OCI-LY1 (cell line): ENCODE measurements around the gene CD4.
A peak's percentile ranks its signal among the peaks of the same experiment; 100 is the strongest.

Source experiments
- H2AFZ ChIP-seq: fragments of 200-600 bp; sonication (generic), shearing (Covaris generic); 2 replicates; pipeline ENCODE4 v1.6.0; 2014; ENCODE audit warnings: antibody characterized with exemption, mild to moderate bottlenecking, low read length
- H3F3A ChIP-seq: fragments of 200-600 bp; sonication (generic), shearing (Covaris generic); 2 replicates; pipeline ENCODE4 v1.6.0; 2014; ENCODE audit warnings: mild to moderate bottlenecking, antibody characterized with exemption, low read length, moderate library complexity; ENCODE audit not compliant: insufficient read depth
- H3K27ac ChIP-seq: fragments of 200-600 bp; sonication (generic); 2 replicates; pipeline ENCODE4 v1.5.1; 2014; ENCODE audit warnings: low read length, mixed run types, mild to moderate bottlenecking, low read depth; ENCODE audit not compliant: poor library complexity, severe bottlenecking
- H3K27me3 ChIP-seq: fragments of 200-600 bp; sonication (generic); 2 replicates; pipeline ENCODE4 v1.6.0; 2014; ENCODE audit warnings: antibody characterized with exemption, mild to moderate bottlenecking, low read length, moderate library complexity; ENCODE audit not compliant: insufficient read depth
- H3K36me3 ChIP-seq: fragments of 200-600 bp; sonication (generic); 2 replicates; pipeline ENCODE4 v1.6.1; 2014; ENCODE audit warnings: mild to moderate bottlenecking, antibody characterized with exemption, low read length, moderate library complexity, mixed read lengths; ENCODE audit not compliant: insufficient read depth
- H3K4me1 ChIP-seq: fragments of 200-600 bp; sonication (generic); 2 replicates; pipeline ENCODE4 v1.5.1; 2014; ENCODE audit warnings: mild to moderate bottlenecking, low read length, moderate library complexity; ENCODE audit not compliant: insufficient read depth, severe bottlenecking
- H3K4me2 ChIP-seq: fragments of 200-600 bp; sonication (generic), shearing (Covaris generic); 2 replicates; pipeline ENCODE4 v1.6.1; 2014; ENCODE audit warnings: low read length
- H3K4me3 ChIP-seq: fragments of 200-600 bp; sonication (generic); 2 replicates; pipeline ENCODE4 v1.5.1; 2014; ENCODE audit warnings: low read length, low read depth, mild to moderate bottlenecking, mixed read lengths; ENCODE audit not compliant: poor library complexity, severe bottlenecking
- H3K79me2 ChIP-seq: fragments of 200-600 bp; shearing (Covaris generic); 2 replicates; pipeline ENCODE4 v1.6.1; 2016; ENCODE audit warnings: mixed run types, low read length, mixed read lengths; ENCODE audit not compliant: insufficient read depth
- H3K9ac ChIP-seq: fragments of 200-600 bp; sonication (generic), shearing (Covaris generic); 2 replicates; pipeline ENCODE4 v1.6.1; 2014; ENCODE audit warnings: mild to moderate bottlenecking, low read length, mixed read lengths
- H3K9me2 ChIP-seq: fragments of 200-600 bp; sonication (generic), shearing (Covaris generic); 2 replicates; pipeline ENCODE4 v1.6.1; 2014; ENCODE audit warnings: low read depth, mild to moderate bottlenecking, low read length, mixed read lengths
- H3K9me3 ChIP-seq: fragments of 200-600 bp; shearing (Covaris generic); 2 replicates; pipeline ENCODE4 v1.6.1; 2014; ENCODE audit warnings: low read length, mixed read lengths
- H4K20me1 ChIP-seq: fragments of 200-600 bp; sonication (generic), shearing (Covaris generic); 2 replicates; pipeline ENCODE4 v1.6.0; 2016; ENCODE audit warnings: mild to moderate bottlenecking, low read length; ENCODE audit not compliant: insufficient read depth
- CTCF ChIP-seq: fragments of 200-600 bp; sonication (generic), shearing (Covaris generic); IDR thresholded peaks from 2 replicates; pipeline ENCODE4 v1.5.1; 2017; ENCODE audit warnings: mild to moderate bottlenecking, antibody characterized with exemption, low read length, moderate library complexity, mixed read lengths
- EZH2 ChIP-seq: fragments of 200-600 bp; sonication (generic), shearing (Covaris generic); IDR thresholded peaks from 2 replicates; pipeline ENCODE4 v1.8.0; 2017; ENCODE audit warnings: borderline replicate concordance, mixed run types, mild to moderate bottlenecking, antibody characterized with exemption, low read length, moderate library complexity, mixed read lengths

The CD4 gene

DNA sequence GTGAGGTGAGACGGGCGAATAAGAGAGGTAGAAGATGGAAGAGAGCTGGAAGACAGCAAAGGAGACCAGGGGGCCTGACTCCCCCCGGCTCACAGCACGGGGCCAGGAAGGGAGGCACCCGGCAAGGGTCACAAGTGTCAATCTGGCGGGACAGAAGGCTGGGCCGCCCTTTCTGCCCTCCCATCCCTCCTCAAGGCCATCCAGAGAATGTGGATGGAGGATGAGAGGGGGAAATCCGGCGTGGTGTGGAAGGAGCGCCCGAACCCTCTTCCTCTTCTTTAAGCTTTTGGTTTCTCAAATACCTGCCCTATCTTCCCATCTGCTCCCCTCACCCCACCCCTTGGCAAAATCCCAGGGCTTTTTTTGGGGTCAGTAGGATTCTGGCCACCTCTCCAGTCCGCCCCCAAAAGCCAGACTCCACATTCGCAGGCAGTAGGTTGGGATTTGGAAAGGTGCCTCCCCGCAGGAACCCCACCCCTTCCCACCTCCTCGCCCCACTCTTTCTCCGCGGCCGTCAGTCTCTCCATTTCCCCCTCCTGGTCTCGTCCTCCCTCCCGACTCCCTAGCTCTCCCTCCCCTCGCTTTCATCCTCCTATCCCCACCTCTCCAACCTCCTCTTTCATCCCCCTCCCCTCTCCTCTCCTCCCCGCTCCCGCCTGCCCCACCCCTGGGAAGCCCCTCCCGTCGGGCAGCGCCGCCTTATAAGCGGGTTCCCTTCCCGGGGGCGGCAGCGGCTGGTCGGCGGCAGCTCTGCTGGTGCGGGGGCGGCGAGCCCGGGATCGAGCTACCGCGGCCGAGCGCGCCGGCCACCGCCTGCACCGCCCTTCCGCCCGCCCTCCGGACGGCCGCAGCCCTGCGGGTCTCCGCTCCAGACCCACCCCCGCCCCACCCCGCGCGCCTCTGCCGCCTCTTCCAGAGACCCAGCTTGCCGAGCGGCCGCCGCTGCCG, 23.4 kb upstream of the CD4 start, which contains the start of gene PTMS:
PTMS (plus strand) TSS at position 730 of the 948 bp plus-strand sequence. CDS start 343 bp downstream, outside the sequence.
- no peak within 1 kb of the TSS for H2AFZ ChIP-seq
- TF ChIP-seq EZH2 (no peak), CTCF (no peak)

GRCh38 chr12:6766651-6767349, 22.5 kb upstream of the CD4 start:
- Histone ChIP-seq H3K4me2 (peak overlapping the region; percentile 78), H3F3A (no peaks in the 10 kb centered on the region), H3K27me3 (no peaks in the 10 kb centered on the region; the same call in 1 of the 2 replicates), H3K9me2 (no peaks in the 10 kb centered on the region), H3K4me1 (peaks cover 35% of the 10 kb centered on the region), H3K36me3 (no peaks in the 10 kb centered on the region), H3K9me3 (no peaks in the 10 kb centered on the region), H3K9ac (peak overlapping the region; percentile 20; the same call in 1 of the 2 replicates), H3K4me3 (peak overlapping the region; percentile 67), H4K20me1 (no peaks in the 10 kb centered on the region), H2AFZ (no peak overlapping the region), H3K79me2 (no peaks in the 10 kb centered on the region), H3K27ac (no peak overlapping the region)
- TF ChIP-seq EZH2, result no peak
- TF ChIP-seq CTCF, result peak; percentile 69

More for the DNA sequence above, 23.4 kb upstream of the CD4 start, which contains the start of gene PTMS:
- no peaks in the 10 kb centered on the region for H3K36me3 ChIP-seq
- H3K4me1 ChIP-seq, result peaks cover 35% of the 10 kb centered on the region
- peak within 1 kb of the TSS; percentile 59 for H3K9ac ChIP-seq
- no peak within 1 kb of the TSS for H3K27ac ChIP-seq
- H3K79me2 ChIP-seq, result no peaks in the 10 kb centered on the region
- no peaks in the 10 kb centered on the region for H3K9me2 ChIP-seq
- no peaks in the 10 kb centered on the region for H3F3A ChIP-seq
- H3K4me2 ChIP-seq, result peak within 1 kb of the TSS; percentile 78
- no peaks in the 10 kb centered on the region; the same call in 1 of the 2 replicates for H3K27me3 ChIP-seq
- peak within 1 kb of the TSS; percentile 67 for H3K4me3 ChIP-seq
- H3K9me3 ChIP-seq, result no peaks in the 10 kb centered on the region
- no peaks in the 10 kb centered on the region for H4K20me1 ChIP-seq

- H3K4me3 ChIP-seq, result peak overlapping the region; percentile 67
- peaks cover 7% of the 10 kb centered on the region; the same call in 1 of the 2 replicates for H3K27me3 ChIP-seq
- peak overlapping the region; percentile 20; the same call in 1 of the 2 replicates for H3K9ac ChIP-seq
- no peak overlapping the region for H3K27ac ChIP-seq
- H3K79me2 ChIP-seq, result no peaks in the 10 kb centered on the region
- H3K4me2 ChIP-seq, result peak overlapping the region; percentile 78
- no peaks in the 10 kb centered on the region for H3F3A ChIP-seq
- H3K9me3 ChIP-seq, result no peaks in the 10 kb centered on the region
- H3K36me3 ChIP-seq, result no peaks in the 10 kb centered on the region
- H3K4me1 ChIP-seq, result peaks cover 35% of the 10 kb centered on the region
- H4K20me1 ChIP-seq, result no peaks in the 10 kb centered on the region
- H2AFZ ChIP-seq, result no peak overlapping the region
- no peak for TF ChIP-seq EZH2
- TF ChIP-seq CTCF, result no peak
- H3K9me2 ChIP-seq, result no peaks in the 10 kb centered on the region
Observed at GRCh38 chr12:6767353-6768319, 21.7 kb upstream of the CD4 start.
